H1 (cell line): ENCODE results near the gene KCNMA1. TPM values are rescaled to one million over a fixed set of nuclear protein-coding genes. Genes with fewer than 3 reads are reported as not detected.

Experiments
- BACH1 ChIP-seq: IDR thresholded peaks from 2 replicates; pipeline ENCODE4 v1.6.1; 2012; ENCODE audit warnings: low read length, improper control_type of control experiment
- JUN ChIP-seq: IDR thresholded peaks from 2 replicates; pipeline ENCODE4 v1.6.1; 2011; ENCODE audit warnings: low read depth, mild to moderate bottlenecking, improper control_type of control experiment, low read length
- SIRT6 ChIP-seq: IDR thresholded peaks from one replicate; pipeline ENCODE4 v1.7.1; 2012; ENCODE audit warnings: low read length, inconsistent platforms
- TAF1 ChIP-seq: IDR thresholded peaks from 2 replicates; pipeline ENCODE4 v1.6.1; 2011; ENCODE audit warnings: mild to moderate bottlenecking, low read depth, low read length
- polyA plus RNA-seq, 7 experiments: library from polyadenylated mRNA; depleted of rRNA in 3 of 7; stranded (reverse) in 5 of 7; unstranded in 2 of 7; fragments of >200 nt in 5 of 7; fragments of 200-250 nt in 2 of 7; gene quantifications; 1 replicate in 5 of 7; 2 replicates in 1 of 7; 4 replicates in 1 of 7; pipeline versions ENCODE4 v1.2.1 to v1.2.3, GENCODE V29; 2011 to 2013; ENCODE audit warnings: missing spikeins in 2 of 7, mixed read lengths in 2 of 7
- total RNA-seq: library from RNA; stranded (reverse); fragmentation: NEBNext Ultra II Directional; extraction: Animal tissue kit (Norgen Biotek cat#: 25700); gene quantifications from 2 replicates; pipeline ENCODE4 v1.2.1, GENCODE V29; 2021

KCNMA1 gene
- total and polyA plus RNA-seq, 2 of the 8 experiments (the other 6 are each of a cell fraction or from before 2014, with no cell fraction given), result 10.2 to 11.1 TPM

- TF ChIP-seq BACH1 (no peak), JUN (no peak), TAF1 (no peak), SIRT6 (no peak)
Measured at GRCh38 chr10:77187376-77187999, 450.1 kb downstream of the KCNMA1 start (continued).
